CD4-positive, CD25-positive, alpha-beta regulatory T cell (primary cell): Measurements from ENCODE around the gene ANKRD65. TPM values are rescaled to one million over a fixed set of nuclear protein-coding genes. Genes with fewer than 3 reads are reported as not detected.

Experiments used
- ATAC-seq, 2 donors: fragments of 150-1000 bp; cut with Tn5 transposase; one replicate each; pipeline ENCODE4 v1.10.0; 2021; ENCODE audit warnings: low read depth in 2 of 2, moderate number of reproducible peaks in 2 of 2, moderate library complexity in 1 of 2
- DNase-seq, 3 donors: peaks; one replicate each; pipeline versions ENCODE4 v3.0.0 to v3.0.0-alpha.2; 2012 to 2022; ENCODE audit warnings: mixed read lengths in 1 of 3
- H3K27ac ChIP-seq: one replicate; pipeline ENCODE4 v1.7.0; 2013; ENCODE audit warnings: mild to moderate bottlenecking, low read length; ENCODE audit not compliant: insufficient read depth, poor library complexity, severe bottlenecking
- H3K27me3 ChIP-seq: one replicate; pipeline ENCODE4 v1.7.0; 2013; ENCODE audit warnings: low read length; ENCODE audit not compliant: control insufficient read depth, insufficient read depth
- H3K36me3 ChIP-seq: one replicate; pipeline ENCODE4 v1.7.0; 2013; ENCODE audit warnings: mild to moderate bottlenecking, low read length, moderate library complexity; ENCODE audit not compliant: control insufficient read depth, insufficient read depth
- H3K4me1 ChIP-seq: 2 replicates; pipeline ENCODE4 v1.7.0; 2013; ENCODE audit warnings: mild to moderate bottlenecking, low read length; ENCODE audit not compliant: insufficient read depth, control insufficient read depth, poor library complexity, severe bottlenecking
- H3K4me3 ChIP-seq: one replicate; pipeline ENCODE4 v1.7.0; 2013; ENCODE audit warnings: low read depth, mild to moderate bottlenecking, low read length, moderate library complexity
- H3K9me3 ChIP-seq, 2 experiments: 1 replicate in 1 of 2; 2 replicates in 1 of 2; pipeline ENCODE4 v1.7.0; 2013; ENCODE audit warnings: low read length in 2 of 2, mild to moderate bottlenecking in 1 of 2, moderate library complexity in 1 of 2; ENCODE audit not compliant: control insufficient read depth in 2 of 2
- H3K27ac Mint-ChIP-seq, 3 donors: one replicate each; pipeline ENCODE4 v1.8.0; 2020 to 2022; ENCODE audit warnings: mild to moderate bottlenecking in 3 of 3, mixed read lengths in 3 of 3, moderate library complexity in 2 of 3
- H3K27me3 Mint-ChIP-seq: one replicate; pipeline ENCODE4 v1.8.0; 2022; ENCODE audit warnings: mild to moderate bottlenecking, mixed read lengths
- H3K36me3 Mint-ChIP-seq: one replicate; pipeline ENCODE4 v1.8.0; 2020; ENCODE audit warnings: mixed read lengths
- H3K4me1 Mint-ChIP-seq, 4 donors: one replicate each; pipeline ENCODE4 v1.8.0; 2020 to 2022; ENCODE audit warnings: mixed read lengths in 4 of 4, mild to moderate bottlenecking in 1 of 4
- H3K4me3 Mint-ChIP-seq, 4 donors: one replicate each; pipeline ENCODE4 v1.8.0; 2020 to 2022; ENCODE audit warnings: mild to moderate bottlenecking in 4 of 4, mixed read lengths in 4 of 4, moderate library complexity in 3 of 4
- H3K9me3 Mint-ChIP-seq, 7 donors: one replicate each; pipeline ENCODE4 v1.8.0; 2020 to 2022; ENCODE audit warnings: mixed read lengths in 7 of 7, mild to moderate bottlenecking in 3 of 7, moderate library complexity in 2 of 7
- polyA plus RNA-seq, 4 donors: library from polyadenylated mRNA; unstranded; fragments of 300-500 nt; fragmentation: Illumina TruSeq; gene quantifications; one replicate each; pipeline ENCODE4 v1.2.3, GENCODE V29; 2021
- total RNA-seq: library from RNA; stranded (reverse); gene quantifications from one replicate; pipeline ENCODE4 v1.2.3, GENCODE V29; 2022

ANKRD65 gene
- total and polyA plus RNA-seq, 5 donors from 2014 or later, result 0.14 TPM; not detected in 4

DNA sequence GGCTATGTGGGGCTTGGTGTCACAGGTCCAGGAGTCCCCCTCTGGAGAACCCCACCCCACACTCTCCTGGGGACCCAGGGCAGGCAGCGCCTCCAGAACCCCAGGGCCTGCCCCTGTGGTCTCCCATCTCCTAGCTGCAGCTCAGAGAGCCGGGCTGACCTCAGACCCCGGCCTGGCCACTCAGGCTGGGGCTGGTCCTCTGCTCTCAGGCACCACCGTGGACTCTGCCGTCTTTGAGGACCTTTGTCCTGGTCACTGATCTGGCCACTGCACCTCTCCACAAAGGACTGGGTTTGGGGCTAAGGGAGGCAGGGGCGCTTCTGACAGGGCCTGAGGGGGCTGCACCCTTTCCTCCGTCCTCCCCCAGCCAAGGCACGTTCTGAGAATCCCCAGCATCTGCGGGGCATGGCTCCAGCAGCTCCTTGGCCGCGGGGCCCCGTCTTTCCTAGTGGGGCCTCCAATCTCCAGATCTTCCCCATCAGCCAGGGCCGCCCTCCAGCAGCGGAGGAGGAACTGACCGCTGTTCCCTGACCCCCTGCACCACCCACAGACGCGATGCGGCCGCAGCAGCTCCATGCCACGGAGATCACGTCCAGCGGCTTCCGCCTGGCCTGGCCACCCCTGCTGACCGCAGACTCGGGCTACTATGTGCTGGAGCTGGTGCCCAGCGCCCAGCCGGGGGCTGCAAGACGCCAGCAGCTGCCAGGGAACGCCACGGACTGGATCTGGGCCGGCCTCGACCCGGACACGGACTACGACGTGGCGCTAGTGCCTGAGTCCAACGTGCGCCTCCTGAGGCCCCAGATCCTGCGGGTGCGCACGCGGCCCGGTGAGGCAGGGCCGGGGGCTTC is 17.7 kb upstream of the ANKRD65 start:
- Mint-ChIP-seq H3K36me3 (no peaks in the 10 kb centered on the region), H3K4me1 (peaks cover 0 to 3% (median 0%) of the 10 kb centered on the region in 4 donors), H3K4me3 (no peak overlapping the region), H3K27ac (no peak overlapping the region), H3K9me3 (no peaks in the 10 kb centered on the region), H3K27me3 (peaks cover 12% of the 10 kb centered on the region)
- H3K27me3 ChIP-seq, result peaks cover 4% of the 10 kb centered on the region
- peaks cover 11% of the 10 kb centered on the region for H3K4me1 ChIP-seq
- H3K27ac ChIP-seq, result no peak overlapping the region
- no peak for ATAC-seq
- H3K36me3 ChIP-seq, result no peaks in the 10 kb centered on the region
- no peaks in the 10 kb centered on the region for H3K9me3 ChIP-seq
- DNase-seq, result no peak
- H3K4me3 ChIP-seq, result no peak overlapping the region

DNA sequence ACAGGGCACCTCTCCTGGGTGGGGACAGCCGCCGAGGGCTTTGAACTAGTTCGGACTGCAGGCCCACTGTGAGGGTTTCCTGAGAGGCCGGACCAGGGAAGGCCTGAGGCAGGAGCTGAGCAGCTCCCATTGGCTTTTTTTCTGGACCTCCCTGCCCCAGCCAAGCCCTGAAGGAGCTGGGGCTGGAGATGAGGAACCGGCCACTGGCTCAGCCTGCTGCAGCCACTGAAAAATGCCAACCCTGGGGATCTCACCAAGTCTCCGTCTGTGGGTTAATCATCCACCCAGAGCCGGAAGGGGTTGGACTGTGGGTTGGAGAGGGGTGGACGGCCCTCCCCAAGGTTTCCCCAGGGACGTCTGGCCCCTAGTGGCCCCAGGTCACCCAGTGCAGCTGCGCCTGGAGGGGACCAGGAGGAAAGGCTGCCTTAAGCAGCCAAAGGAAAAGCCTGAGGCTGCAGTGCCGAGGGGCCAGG is 16.9 kb upstream of the ANKRD65 start:
- peaks cover 0 to 3% (median 0%) of the 10 kb centered on the region in 4 donors for H3K4me1 Mint-ChIP-seq
- no peak overlapping the region for H3K27ac ChIP-seq
- peaks cover 15% of the 10 kb centered on the region for H3K27me3 Mint-ChIP-seq
- H3K27ac Mint-ChIP-seq, result no peak overlapping the region
- H3K9me3 Mint-ChIP-seq, result no peaks in the 10 kb centered on the region
- no peaks in the 10 kb centered on the region for H3K36me3 ChIP-seq
- no peak overlapping the region for H3K4me3 ChIP-seq
- DNase-seq, result no peak
- no peaks in the 10 kb centered on the region for H3K36me3 Mint-ChIP-seq
- no peak for ATAC-seq
- H3K4me3 Mint-ChIP-seq, result no peak overlapping the region
- peaks cover 11% of the 10 kb centered on the region for H3K4me1 ChIP-seq
- no peaks in the 10 kb centered on the region for H3K9me3 ChIP-seq
- H3K27me3 ChIP-seq, result peaks cover 4% of the 10 kb centered on the region

DNA sequence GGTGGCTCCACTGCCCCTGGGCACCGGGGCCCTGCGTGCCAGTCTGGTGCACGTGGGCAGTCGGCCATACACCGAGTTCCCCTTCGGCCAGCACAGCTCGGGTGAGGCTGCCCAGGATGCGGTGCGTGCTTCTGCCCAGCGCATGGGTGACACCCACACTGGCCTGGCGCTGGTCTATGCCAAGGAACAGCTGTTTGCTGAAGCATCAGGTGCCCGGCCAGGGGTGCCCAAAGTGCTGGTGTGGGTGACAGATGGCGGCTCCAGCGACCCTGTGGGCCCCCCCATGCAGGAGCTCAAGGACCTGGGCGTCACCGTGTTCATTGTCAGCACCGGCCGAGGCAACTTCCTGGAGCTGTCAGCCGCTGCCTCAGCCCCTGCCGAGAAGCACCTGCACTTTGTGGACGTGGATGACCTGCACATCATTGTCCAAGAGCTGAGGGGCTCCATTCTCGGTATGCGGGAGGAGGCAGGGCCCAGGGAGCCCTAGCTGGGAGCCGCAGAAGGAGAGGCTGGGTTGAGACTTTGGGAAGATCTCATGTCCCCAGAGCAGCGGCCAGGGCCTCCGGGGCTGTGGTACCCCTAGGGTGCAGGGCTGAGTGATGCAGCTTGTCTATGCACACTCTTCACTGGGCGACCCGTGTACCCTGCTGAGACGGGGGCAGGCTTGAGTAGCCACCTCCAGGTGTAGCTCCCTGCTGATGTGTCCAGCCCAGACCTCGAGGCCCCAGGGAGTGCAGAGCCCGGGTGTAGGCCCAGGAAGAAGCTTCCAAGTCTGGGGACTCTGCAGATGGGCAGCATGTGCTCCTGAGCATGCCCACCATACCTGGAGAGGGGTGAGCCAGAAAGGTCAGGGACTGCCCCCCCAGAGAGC is 16.2 kb upstream of the ANKRD65 start:
- H3K9me3 Mint-ChIP-seq, result no peaks in the 10 kb centered on the region
- H3K36me3 ChIP-seq, result no peaks in the 10 kb centered on the region
- H3K4me3 ChIP-seq, result no peak overlapping the region
- peaks cover 17% of the 10 kb centered on the region for H3K27me3 Mint-ChIP-seq
- H3K4me1 Mint-ChIP-seq, result peaks cover 0 to 3% (median 0%) of the 10 kb centered on the region in 4 donors
- H3K27ac ChIP-seq, result no peak overlapping the region
- H3K27ac Mint-ChIP-seq, result no peak overlapping the region
- DNase-seq, result no peak
- H3K27me3 ChIP-seq, result peaks cover 4% of the 10 kb centered on the region
- no peaks in the 10 kb centered on the region for H3K36me3 Mint-ChIP-seq
- ATAC-seq, result no peak
- no peaks in the 10 kb centered on the region for H3K9me3 ChIP-seq
- H3K4me3 Mint-ChIP-seq, result no peak overlapping the region
- peaks cover 11% of the 10 kb centered on the region for H3K4me1 ChIP-seq

DNA sequence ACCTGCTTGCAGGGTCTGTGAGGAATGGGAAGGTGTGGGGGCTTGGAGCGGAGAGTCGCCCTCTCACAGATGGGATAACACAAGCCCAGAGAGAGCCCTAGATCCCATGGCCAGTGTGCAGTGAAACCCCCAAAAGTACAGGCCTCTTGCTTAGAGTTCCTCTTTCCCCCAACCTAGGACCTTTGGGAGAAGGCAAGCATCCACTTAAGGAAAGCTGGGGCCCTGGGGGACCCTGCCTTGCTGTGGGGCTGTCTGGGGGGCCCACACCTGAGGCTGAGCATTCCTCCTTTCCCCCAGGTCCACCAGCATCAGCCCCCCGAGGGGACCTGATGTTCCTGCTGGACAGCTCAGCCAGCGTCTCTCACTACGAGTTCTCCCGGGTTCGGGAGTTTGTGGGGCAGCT is 15.6 kb upstream of the ANKRD65 start:
- Mint-ChIP-seq H3K4me1 (peaks cover 0 to 3% (median 0%) of the 10 kb centered on the region in 4 donors), H3K27me3 (peaks cover 17% of the 10 kb centered on the region), H3K9me3 (no peaks in the 10 kb centered on the region), H3K4me3 (no peak overlapping the region), H3K27ac (no peak overlapping the region), H3K36me3 (no peaks in the 10 kb centered on the region)
- Histone ChIP-seq H3K27me3 (peaks cover 4% of the 10 kb centered on the region), H3K36me3 (no peaks in the 10 kb centered on the region), H3K4me1 (peaks cover 11% of the 10 kb centered on the region), H3K9me3 (no peaks in the 10 kb centered on the region), H3K27ac (no peak overlapping the region), H3K4me3 (no peak overlapping the region)
- DNase-seq (no peak), ATAC-seq (no peak)

- ATAC-seq (no peak), DNase-seq (no peak)
- Histone ChIP-seq H3K27me3 (peaks cover 4% of the 10 kb centered on the region), H3K4me1 (peaks cover 11% of the 10 kb centered on the region), H3K9me3 (no peaks in the 10 kb centered on the region), H3K27ac (no peak overlapping the region), H3K36me3 (no peaks in the 10 kb centered on the region), H3K4me3 (no peak overlapping the region)
- no peaks in the 10 kb centered on the region for H3K9me3 Mint-ChIP-seq
- no peak overlapping the region for H3K27ac Mint-ChIP-seq
- H3K36me3 Mint-ChIP-seq, result no peaks in the 10 kb centered on the region
- H3K27me3 Mint-ChIP-seq, result peaks cover 17% of the 10 kb centered on the region
- H3K4me1 Mint-ChIP-seq, result peaks cover 0 to 3% (median 0%) of the 10 kb centered on the region in 4 donors
- peak overlapping the region in 2 of 4 donors; percentile 32 to 68 for H3K4me3 Mint-ChIP-seq
Measured at GRCh38 chr1:1435911-1436629, 15.0 kb upstream of the ANKRD65 start.

DNA sequence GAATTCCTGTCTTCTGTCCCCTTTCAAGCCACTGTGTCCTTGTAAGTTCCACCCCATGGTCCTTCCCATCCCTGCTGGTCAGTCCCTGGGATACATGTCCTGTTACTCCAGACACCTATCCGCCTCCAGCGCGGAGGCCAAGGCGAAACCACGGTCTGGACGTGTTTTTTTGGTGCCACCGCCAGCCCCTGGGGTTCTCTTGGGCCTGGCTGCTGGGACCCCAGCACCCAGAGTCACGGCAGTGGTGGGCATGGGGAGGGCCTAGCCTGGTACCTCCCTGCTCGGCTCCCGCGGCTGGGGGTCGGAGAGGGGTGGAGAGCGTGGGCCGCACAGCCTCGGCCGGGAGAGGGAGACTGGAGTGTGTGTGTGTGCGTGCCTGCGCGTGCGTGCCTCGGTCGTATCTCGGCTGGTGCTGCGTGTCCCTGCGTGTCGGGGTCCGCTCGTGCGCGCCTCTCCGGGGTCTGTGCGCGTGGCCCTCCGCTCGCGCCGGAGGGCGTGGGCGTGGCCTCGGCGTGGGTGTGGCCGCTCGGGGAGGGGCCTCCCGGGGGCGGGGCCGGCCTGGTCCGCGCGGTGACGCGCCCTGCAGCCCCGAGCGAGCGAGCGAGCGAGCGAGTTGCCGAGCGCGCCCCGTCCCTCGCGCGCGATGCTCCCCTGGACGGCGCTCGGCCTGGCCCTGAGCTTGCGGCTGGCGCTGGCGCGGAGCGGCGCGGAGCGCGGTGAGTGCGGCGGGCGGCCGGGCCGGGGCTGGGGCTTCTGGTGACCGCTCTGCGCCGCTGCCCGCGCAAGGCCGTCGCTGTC is 14.2 kb upstream of the ANKRD65 start, which contains the start of gene VWA1:
TSS of gene VWA1 (plus strand) at position 585 of the 798 bp plus-strand sequence. CDS start at position 644, 59 bp downstream.
- H3K27ac ChIP-seq, result no peak within 1 kb of the TSS
- DNase-seq, result peak; percentile 27 to 49 (median 37)
- H3K36me3 ChIP-seq, result no peaks in the 10 kb centered on the region
- peak within 1 kb of the TSS in 3 of 4 donors; percentile 36 to 75 (median 68) for H3K4me3 Mint-ChIP-seq
- peak; percentile 67 to 71 for ATAC-seq
- H3K9me3 ChIP-seq, result no peaks in the 10 kb centered on the region
- no peak within 1 kb of the TSS for H3K27ac Mint-ChIP-seq
- H3K27me3 Mint-ChIP-seq, result peaks cover 17% of the 10 kb centered on the region
- H3K27me3 ChIP-seq, result peaks cover 4% of the 10 kb centered on the region
- peaks cover 11% of the 10 kb centered on the region for H3K4me1 ChIP-seq
- H3K4me3 ChIP-seq, result no peak within 1 kb of the TSS
- no peaks in the 10 kb centered on the region for H3K9me3 Mint-ChIP-seq
- H3K4me1 Mint-ChIP-seq, result peaks cover 0 to 3% (median 0%) of the 10 kb centered on the region in 4 donors
- H3K36me3 Mint-ChIP-seq, result no peaks in the 10 kb centered on the region

DNA sequence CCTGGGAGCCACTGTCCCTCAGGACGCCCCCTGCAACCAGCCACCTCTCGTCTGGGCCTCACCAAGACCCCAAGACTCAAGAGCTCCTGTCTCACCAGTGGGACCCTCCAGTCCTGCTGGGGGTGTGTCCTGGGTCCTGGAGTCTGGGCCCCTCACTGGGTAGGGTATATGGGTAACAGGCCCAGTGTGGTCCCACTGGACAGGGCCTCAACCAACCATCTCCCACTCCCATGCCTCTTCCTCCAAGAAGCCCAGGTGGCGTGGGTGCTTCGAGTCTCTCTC is 13.7 kb upstream of the ANKRD65 start:
- Mint-ChIP-seq H3K36me3 (no peaks in the 10 kb centered on the region), H3K27me3 (peaks cover 20% of the 10 kb centered on the region), H3K27ac (no peak overlapping the region)

More for the DNA sequence above, 13.7 kb upstream of the ANKRD65 start:
- H3K4me1 Mint-ChIP-seq, result peaks cover 0 to 3% (median 0%) of the 10 kb centered on the region in 4 donors
- H3K9me3 Mint-ChIP-seq, result no peaks in the 10 kb centered on the region
- Histone ChIP-seq H3K9me3 (no peaks in the 10 kb centered on the region), H3K36me3 (no peaks in the 10 kb centered on the region), H3K27me3 (peaks cover 4% of the 10 kb centered on the region), H3K4me1 (peaks cover 11% of the 10 kb centered on the region), H3K4me3 (no peak overlapping the region), H3K27ac (no peak overlapping the region)
- peak overlapping the region in 3 of 4 donors; percentile 36 to 75 (median 68) for H3K4me3 Mint-ChIP-seq
- no peak for ATAC-seq
- no peak for DNase-seq
